Activated CD4-positive, alpha-beta T cell treated with anti-CD3 and anti-CD28 coated beads, Interleukin-2, amount 50 U/mL, for 16 hours (primary cell): ENCODE data around the gene KLHL29.

Source experiments
- DNase-seq: peaks from one replicate; pipeline ENCODE4 v3.0.0-alpha.2; 2020

KLHL29 gene

GRCh38 chr2:23536326-23536725 lies 151.3 kb downstream of the KLHL29 start:
- no peak for DNase-seq

- DNase-seq: no peak
Observed at GRCh38 chr2:23537991-23538390, 153.0 kb downstream of the KLHL29 start.

GRCh38 chr2:23538566-23538965 lies 153.6 kb downstream of the KLHL29 start:
- DNase-seq: no peak

GRCh38 chr2:23540804-23541360 lies 155.9 kb downstream of the KLHL29 start:
- no peak for DNase-seq

- no peak for DNase-seq
Observed at GRCh38 chr2:23541503-23542229, 156.7 kb downstream of the KLHL29 start.

GRCh38 chr2:23542230-23542789 lies 157.3 kb downstream of the KLHL29 start:
- no peak for DNase-seq

GRCh38 chr2:23543302-23543701 lies 158.3 kb downstream of the KLHL29 start:
- DNase-seq: no peak

- DNase-seq: no peak
Observed at GRCh38 chr2:23543728-23544127, 158.7 kb downstream of the KLHL29 start.

GRCh38 chr2:23544589-23545295 lies 159.8 kb downstream of the KLHL29 start:
- DNase-seq: no peak

GRCh38 chr2:23545396-23545795 lies 160.4 kb downstream of the KLHL29 start:
- no peak for DNase-seq

GRCh38 chr2:23545811-23546210 lies 160.8 kb downstream of the KLHL29 start:
- DNase-seq: no peak

- no peak for DNase-seq
Observed at GRCh38 chr2:23546913-23547312, 161.9 kb downstream of the KLHL29 start.

- no peak for DNase-seq
Observed at GRCh38 chr2:23547725-23548124, 162.7 kb downstream of the KLHL29 start.

- no peak for DNase-seq
Observed at GRCh38 chr2:23548143-23548769, 163.3 kb downstream of the KLHL29 start.

- DNase-seq: no peak
Observed at GRCh38 chr2:23549051-23549450, 164.1 kb downstream of the KLHL29 start.

- no peak for DNase-seq
Observed at GRCh38 chr2:23549821-23550530, 165.0 kb downstream of the KLHL29 start.

- no peak for DNase-seq
Observed at GRCh38 chr2:23550553-23550952, 165.6 kb downstream of the KLHL29 start.

- no peak for DNase-seq
Observed at GRCh38 chr2:23551875-23552274, 166.9 kb downstream of the KLHL29 start.

- DNase-seq: no peak
Observed at GRCh38 chr2:23553561-23553960, 168.6 kb downstream of the KLHL29 start.

GRCh38 chr2:23554054-23554697 lies 169.2 kb downstream of the KLHL29 start:
- DNase-seq: no peak

- DNase-seq: no peak
Observed at GRCh38 chr2:23555944-23556343, 171.0 kb downstream of the KLHL29 start.

GRCh38 chr2:23556929-23557328 lies 171.9 kb downstream of the KLHL29 start:
- no peak for DNase-seq
